ENCODE data around the gene COX10.
"Not testable (repeated sequence)": the region's sequence is repeated elsewhere in the genome, so short reads cannot be mapped to it uniquely, and the experiment has no call there.

Gene COX10

GRCh38 chr17:14231187-14231586, 161.9 kb downstream of the COX10 start:
- not testable (repeated sequence) for H3K27ac ChIP-seq (ENCODE audit: insufficient read depth, low read length, poor library complexity, severe bottlenecking); H3K9me3 ChIP-seq (ENCODE audit: control insufficient read depth, low read length); H3K4me3 ChIP-seq (ENCODE audit: insufficient read depth, low read depth, low read length, poor library complexity, severe bottlenecking); DNase-seq; H3K4me1 ChIP-seq (ENCODE audit: control insufficient read depth, insufficient read depth, low read length, poor library complexity, severe bottlenecking); H3K36me3 ChIP-seq (ENCODE audit: control insufficient read depth, insufficient read depth, low read length); H3K27me3 ChIP-seq (replicated peaks; ENCODE audit: control insufficient read depth, insufficient read depth, low read length, poor library complexity, severe bottlenecking)

- not testable (repeated sequence) for DNase-seq; H3K27ac ChIP-seq (ENCODE audit: insufficient read depth, low read length, poor library complexity, severe bottlenecking); H3K4me3 ChIP-seq (ENCODE audit: insufficient read depth, low read depth, low read length, poor library complexity, severe bottlenecking); H3K4me1 ChIP-seq (ENCODE audit: control insufficient read depth, insufficient read depth, low read length, poor library complexity, severe bottlenecking); H3K36me3 ChIP-seq (ENCODE audit: control insufficient read depth, insufficient read depth, low read length); H3K27me3 ChIP-seq (replicated peaks; ENCODE audit: control insufficient read depth, insufficient read depth, low read length, poor library complexity, severe bottlenecking); H3K9me3 ChIP-seq (ENCODE audit: control insufficient read depth, low read length)
These were observed 165.7 kb downstream of the COX10 start for GRCh38 chr17:14235047-14235446.

- DNase-seq; H3K4me3 ChIP-seq (ENCODE audit: insufficient read depth, low read depth, low read length, poor library complexity, severe bottlenecking): not testable (repeated sequence)
These were observed 166.7 kb downstream of the COX10 start for GRCh38 chr17:14236032-14236431.

GRCh38 chr17:14236762-14237161, 167.5 kb downstream of the COX10 start, which contains the start of gene CDRT15:
Gene CDRT15 (minus strand): TSS chr17:14236862. CDS start chr17:14236833, 29 bp downstream.
- H3K4me3 ChIP-seq (ENCODE audit: insufficient read depth, low read depth, low read length, poor library complexity, severe bottlenecking); H3K36me3 ChIP-seq (ENCODE audit: control insufficient read depth, insufficient read depth, low read length); H3K27ac ChIP-seq (ENCODE audit: insufficient read depth, low read length, poor library complexity, severe bottlenecking); DNase-seq; H3K27me3 ChIP-seq (replicated peaks; ENCODE audit: control insufficient read depth, insufficient read depth, low read length, poor library complexity, severe bottlenecking); H3K9me3 ChIP-seq (ENCODE audit: control insufficient read depth, low read length); H3K4me1 ChIP-seq (ENCODE audit: control insufficient read depth, insufficient read depth, low read length, poor library complexity, severe bottlenecking): not testable (repeated sequence)

More at GRCh38 chr17:14236032-14236431, 166.7 kb downstream of the COX10 start:
- not testable (repeated sequence) for H3K4me1 ChIP-seq (ENCODE audit: control insufficient read depth, insufficient read depth, low read length, poor library complexity, severe bottlenecking); H3K36me3 ChIP-seq (ENCODE audit: control insufficient read depth, insufficient read depth, low read length); H3K9me3 ChIP-seq (ENCODE audit: control insufficient read depth, low read length); H3K27me3 ChIP-seq (replicated peaks; ENCODE audit: control insufficient read depth, insufficient read depth, low read length, poor library complexity, severe bottlenecking); H3K27ac ChIP-seq (ENCODE audit: insufficient read depth, low read length, poor library complexity, severe bottlenecking)

- not testable (repeated sequence) for H3K36me3 ChIP-seq (ENCODE audit: control insufficient read depth, insufficient read depth, low read length); H3K4me3 ChIP-seq (ENCODE audit: insufficient read depth, low read depth, low read length, poor library complexity, severe bottlenecking); H3K9me3 ChIP-seq (ENCODE audit: control insufficient read depth, low read length); H3K27ac ChIP-seq (ENCODE audit: insufficient read depth, low read length, poor library complexity, severe bottlenecking); H3K4me1 ChIP-seq (ENCODE audit: control insufficient read depth, insufficient read depth, low read length, poor library complexity, severe bottlenecking); DNase-seq; H3K27me3 ChIP-seq (replicated peaks; ENCODE audit: control insufficient read depth, insufficient read depth, low read length, poor library complexity, severe bottlenecking)
These were observed 170.0 kb downstream of the COX10 start for GRCh38 chr17:14239271-14239670.

- Histone ChIP-seq H3K27ac (ENCODE audit: insufficient read depth, low read length, poor library complexity, severe bottlenecking) (no peak overlapping the region), H3K4me3 (ENCODE audit: insufficient read depth, low read depth, low read length, poor library complexity, severe bottlenecking) (no peak overlapping the region), H3K9me3 (ENCODE audit: control insufficient read depth, low read length) (no peaks in the 10 kb centered on the region), H3K27me3 (replicated peaks; ENCODE audit: control insufficient read depth, insufficient read depth, low read length, poor library complexity, severe bottlenecking) (no peaks in the 10 kb centered on the region), H3K4me1 (ENCODE audit: control insufficient read depth, insufficient read depth, low read length, poor library complexity, severe bottlenecking) (no peaks in the 10 kb centered on the region), H3K36me3 (ENCODE audit: control insufficient read depth, insufficient read depth, low read length) (no peaks in the 10 kb centered on the region)
- DNase-seq, result no peak
These were observed 175.7 kb downstream of the COX10 start for GRCh38 chr17:14245002-14245401.

- Histone ChIP-seq H3K27ac (ENCODE audit: insufficient read depth, low read length, poor library complexity, severe bottlenecking) (no peak overlapping the region), H3K4me3 (ENCODE audit: insufficient read depth, low read depth, low read length, poor library complexity, severe bottlenecking) (no peak overlapping the region)
- DNase-seq, result no peak
These were observed 176.3 kb downstream of the COX10 start for GRCh38 chr17:14245629-14246028.

More at GRCh38 chr17:14245629-14246028, 176.3 kb downstream of the COX10 start:
- no peaks in the 10 kb centered on the region for H3K4me1 ChIP-seq (ENCODE audit: control insufficient read depth, insufficient read depth, low read length, poor library complexity, severe bottlenecking)
- H3K36me3 ChIP-seq (ENCODE audit: control insufficient read depth, insufficient read depth, low read length), result no peaks in the 10 kb centered on the region
- H3K9me3 ChIP-seq (ENCODE audit: control insufficient read depth, low read length), result no peaks in the 10 kb centered on the region
- no peaks in the 10 kb centered on the region for H3K27me3 ChIP-seq (replicated peaks; ENCODE audit: control insufficient read depth, insufficient read depth, low read length, poor library complexity, severe bottlenecking)

Data from effector memory CD4-positive, alpha-beta T cell (primary cell).